ENCODE data around the gene ADCY7.

DNA sequence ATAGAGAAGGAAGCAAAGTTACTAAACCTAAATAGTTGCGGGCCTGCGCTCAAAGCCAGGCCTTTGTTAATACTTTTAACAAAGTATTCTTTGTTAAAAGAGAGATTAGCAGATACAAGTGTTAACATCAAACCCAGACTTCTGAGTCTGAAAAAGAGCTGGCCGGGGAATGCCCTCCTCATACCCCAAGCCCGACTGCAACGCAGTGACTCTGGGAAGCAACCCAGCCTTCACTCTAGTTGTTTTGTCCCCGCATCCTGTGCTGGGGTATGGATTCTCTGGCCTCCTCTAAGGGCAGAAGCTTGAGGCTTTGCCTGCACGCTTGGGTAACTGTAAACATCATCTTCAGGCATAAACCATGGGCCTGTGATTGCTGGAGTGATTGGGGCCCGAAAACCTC is 48.3 kb downstream of the ADCY7 start:
- TF ChIP-seq POLR2A (IDR thresholded peaks at IDR 0.05; ENCODE audit: extremely low read depth, insufficient read length) (no peak), MYC (IDR thresholded peaks at IDR 0.05; ENCODE audit: low read depth, low read length) (no peak)
- TF ChIP-seq, protein P1, sequence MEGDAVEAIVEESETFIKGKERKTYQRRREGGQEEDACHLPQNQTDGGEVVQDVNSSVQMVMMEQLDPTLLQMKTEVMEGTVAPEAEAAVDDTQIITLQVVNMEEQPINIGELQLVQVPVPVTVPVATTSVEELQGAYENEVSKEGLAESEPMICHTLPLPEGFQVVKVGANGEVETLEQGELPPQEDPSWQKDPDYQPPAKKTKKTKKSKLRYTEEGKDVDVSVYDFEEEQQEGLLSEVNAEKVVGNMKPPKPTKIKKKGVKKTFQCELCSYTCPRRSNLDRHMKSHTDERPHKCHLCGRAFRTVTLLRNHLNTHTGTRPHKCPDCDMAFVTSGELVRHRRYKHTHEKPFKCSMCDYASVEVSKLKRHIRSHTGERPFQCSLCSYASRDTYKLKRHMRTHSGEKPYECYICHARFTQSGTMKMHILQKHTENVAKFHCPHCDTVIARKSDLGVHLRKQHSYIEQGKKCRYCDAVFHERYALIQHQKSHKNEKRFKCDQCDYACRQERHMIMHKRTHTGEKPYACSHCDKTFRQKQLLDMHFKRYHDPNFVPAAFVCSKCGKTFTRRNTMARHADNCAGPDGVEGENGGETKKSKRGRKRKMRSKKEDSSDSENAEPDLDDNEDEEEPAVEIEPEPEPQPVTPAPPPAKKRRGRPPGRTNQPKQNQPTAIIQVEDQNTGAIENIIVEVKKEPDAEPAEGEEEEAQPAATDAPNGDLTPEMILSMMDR (IDR thresholded peaks at IDR 0.05; ENCODE audit: low read depth, low read length): no peak
- TF ChIP-seq, protein P2, sequence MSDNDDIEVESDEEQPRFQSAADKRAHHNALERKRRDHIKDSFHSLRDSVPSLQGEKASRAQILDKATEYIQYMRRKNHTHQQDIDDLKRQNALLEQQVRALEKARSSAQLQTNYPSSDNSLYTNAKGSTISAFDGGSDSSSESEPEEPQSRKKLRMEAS (IDR thresholded peaks at IDR 0.05; ENCODE audit: low read depth, low read length): no peak
